Adipocyte (in vitro differentiated cells): ENCODE data around the gene MCRIP1.

Experiments
- DNase-seq: peaks from one replicate; pipeline ENCODE4 v3.0.0-alpha.2; 2015; ENCODE audit warnings: low read depth
- H3K27me3 ChIP-seq: replicated peaks from 2 replicates; pipeline ENCODE4 v1.7.0; 2013; ENCODE audit warnings: mild to moderate bottlenecking, low read length, moderate library complexity; ENCODE audit not compliant: control insufficient read depth, insufficient read depth
- H3K36me3 ChIP-seq: 2 replicates; pipeline ENCODE4 v1.7.0; 2013; ENCODE audit warnings: low read length, mild to moderate bottlenecking, moderate library complexity; ENCODE audit not compliant: control insufficient read depth, insufficient read depth, severe bottlenecking
- H3K4me1 ChIP-seq: 2 replicates; pipeline ENCODE4 v1.7.0; 2013; ENCODE audit warnings: mild to moderate bottlenecking, low read length, moderate library complexity; ENCODE audit not compliant: control insufficient read depth, insufficient read depth
- H3K4me3 ChIP-seq: 2 replicates; pipeline ENCODE4 v1.7.0; 2013; ENCODE audit warnings: mild to moderate bottlenecking, low read length, moderate library complexity
- H3K9ac ChIP-seq: 2 replicates; pipeline ENCODE4 v1.7.0; 2013; ENCODE audit warnings: mild to moderate bottlenecking, low read length, moderate library complexity
- H3K9me3 ChIP-seq: 2 replicates; pipeline ENCODE4 v1.7.0; 2013; ENCODE audit warnings: mild to moderate bottlenecking, low read length, moderate library complexity; ENCODE audit not compliant: control insufficient read depth

The MCRIP1 gene

DNA sequence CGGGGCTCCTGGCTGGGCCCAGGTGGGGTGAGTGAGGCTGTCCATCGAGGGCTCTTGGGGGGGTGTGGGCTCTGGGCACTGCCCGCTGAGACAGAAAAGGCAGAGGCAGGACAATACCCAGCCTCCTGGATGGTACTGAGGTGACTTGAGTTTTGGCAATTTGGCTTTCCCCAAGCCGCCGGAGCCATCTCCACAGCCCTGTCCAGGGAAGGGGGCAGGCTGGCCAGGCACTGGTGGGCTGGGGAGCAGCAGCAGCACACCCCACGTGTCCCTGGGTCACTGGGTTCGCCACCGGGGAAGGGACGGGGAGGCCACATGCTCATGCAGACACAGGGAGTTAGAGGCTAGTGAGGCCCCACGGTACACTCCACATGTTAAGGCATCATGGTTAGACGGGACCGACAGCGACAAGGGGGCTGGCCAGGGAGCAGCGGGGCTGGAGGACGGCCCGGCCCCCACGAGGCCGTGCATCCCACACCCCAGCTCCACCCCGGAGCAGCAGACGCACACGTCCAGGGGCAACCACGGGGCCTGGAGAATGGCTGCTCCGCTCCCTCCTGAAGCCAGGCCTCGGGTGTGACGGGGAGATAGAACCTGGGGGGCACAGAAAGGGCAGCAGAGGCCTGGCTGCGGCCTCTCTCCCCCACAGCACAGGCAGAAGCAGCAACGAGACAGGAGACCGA lies 35.0 kb upstream of the MCRIP1 start:
- H3K4me3 ChIP-seq: no peak overlapping the region
- no peaks in the 10 kb centered on the region for H3K27me3 ChIP-seq
- peaks cover 32% of the 10 kb centered on the region for H3K36me3 ChIP-seq
- H3K4me1 ChIP-seq: peaks cover 35% of the 10 kb centered on the region
- peak overlapping the region; percentile 49 for H3K9ac ChIP-seq
- no peaks in the 10 kb centered on the region for H3K9me3 ChIP-seq
- peak; percentile 24 for DNase-seq

DNA sequence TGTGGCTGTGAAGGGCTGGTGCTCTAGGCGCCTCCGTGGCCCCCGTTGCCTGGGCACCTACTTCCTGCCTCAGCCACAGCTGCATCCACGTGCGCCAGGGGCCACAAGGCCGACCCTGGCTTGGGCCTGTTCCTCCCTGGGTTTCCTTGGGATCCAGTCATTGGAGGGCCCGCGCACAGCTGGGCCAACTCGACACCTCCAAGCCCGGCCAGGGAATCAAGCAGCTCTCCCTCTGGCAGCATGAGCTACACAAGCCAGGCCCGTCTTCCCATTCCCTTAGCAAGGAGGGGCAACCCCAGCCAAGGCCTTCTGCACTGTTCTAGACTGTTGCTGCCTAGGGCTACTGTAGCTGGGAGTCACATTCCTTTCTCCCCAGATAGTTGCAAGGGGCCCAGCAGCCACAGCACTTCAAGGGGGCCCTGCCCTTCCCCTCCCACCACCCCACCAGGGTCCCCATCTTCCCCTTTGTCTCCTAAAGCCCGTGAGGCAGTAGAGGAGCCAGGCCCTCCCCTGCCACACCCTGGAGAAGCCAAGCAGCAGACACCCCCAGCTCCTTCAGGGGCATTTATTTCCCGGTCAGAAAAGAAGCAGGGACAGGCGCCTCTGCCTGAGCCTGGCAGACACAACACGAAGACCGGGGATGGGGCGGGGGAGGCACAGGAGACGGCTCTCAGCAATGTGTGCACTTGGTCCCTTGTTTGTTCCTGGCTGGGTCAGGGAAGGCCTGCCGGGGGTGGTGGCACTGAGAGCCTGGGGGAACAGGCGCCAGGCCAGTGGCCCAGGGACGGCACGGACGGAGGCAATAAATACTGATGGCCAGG lies 34.3 kb upstream of the MCRIP1 start:
- H3K4me1 ChIP-seq: peaks cover 34% of the 10 kb centered on the region
- DNase-seq: peak; percentile 51
- H3K9me3 ChIP-seq: no peaks in the 10 kb centered on the region
- H3K36me3 ChIP-seq: peaks cover 32% of the 10 kb centered on the region
- peak overlapping the region; percentile 49 for H3K9ac ChIP-seq
- H3K27me3 ChIP-seq: no peaks in the 10 kb centered on the region
- H3K4me3 ChIP-seq: no peak overlapping the region

DNA sequence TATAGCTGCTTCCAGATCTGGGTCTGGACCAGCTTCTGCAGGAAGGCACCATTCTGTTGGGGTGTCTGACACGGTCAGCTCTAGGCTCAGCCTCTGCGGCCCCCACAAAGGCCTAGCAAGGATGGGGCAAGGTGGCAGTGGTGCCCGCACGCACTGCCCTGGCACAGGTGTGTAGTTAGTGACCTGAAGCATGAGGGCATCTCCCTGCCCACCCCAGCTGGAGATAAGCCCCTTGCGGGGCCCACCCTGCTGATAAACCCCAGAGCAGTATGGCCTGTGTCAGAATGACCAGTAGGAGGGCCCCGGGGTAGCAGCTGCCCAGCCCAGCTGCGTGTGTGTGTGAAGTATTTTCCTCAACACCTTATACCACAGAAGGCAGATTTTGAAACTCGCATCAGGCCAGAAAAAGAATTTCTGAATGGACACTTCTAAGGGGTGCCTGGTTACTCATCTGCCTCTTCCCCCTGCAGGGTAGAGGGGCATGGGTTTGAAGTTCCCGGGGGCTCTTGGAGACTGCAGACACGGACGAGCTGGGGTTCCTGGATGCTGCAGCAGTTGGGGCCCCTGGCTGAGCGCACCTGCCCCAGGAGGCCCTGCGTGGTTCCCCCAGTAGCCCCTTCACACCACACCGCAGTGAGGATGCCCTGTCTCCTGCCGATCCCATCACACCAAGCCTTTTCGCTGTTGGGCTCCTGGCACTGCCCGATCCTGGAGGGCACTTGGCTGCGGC lies 33.5 kb upstream of the MCRIP1 start:
- Histone ChIP-seq H3K4me1 (peaks cover 36% of the 10 kb centered on the region), H3K9ac (peak overlapping the region; percentile 49), H3K27me3 (no peaks in the 10 kb centered on the region), H3K36me3 (peaks cover 32% of the 10 kb centered on the region), H3K9me3 (no peaks in the 10 kb centered on the region), H3K4me3 (no peak overlapping the region)
- no peak for DNase-seq

DNA sequence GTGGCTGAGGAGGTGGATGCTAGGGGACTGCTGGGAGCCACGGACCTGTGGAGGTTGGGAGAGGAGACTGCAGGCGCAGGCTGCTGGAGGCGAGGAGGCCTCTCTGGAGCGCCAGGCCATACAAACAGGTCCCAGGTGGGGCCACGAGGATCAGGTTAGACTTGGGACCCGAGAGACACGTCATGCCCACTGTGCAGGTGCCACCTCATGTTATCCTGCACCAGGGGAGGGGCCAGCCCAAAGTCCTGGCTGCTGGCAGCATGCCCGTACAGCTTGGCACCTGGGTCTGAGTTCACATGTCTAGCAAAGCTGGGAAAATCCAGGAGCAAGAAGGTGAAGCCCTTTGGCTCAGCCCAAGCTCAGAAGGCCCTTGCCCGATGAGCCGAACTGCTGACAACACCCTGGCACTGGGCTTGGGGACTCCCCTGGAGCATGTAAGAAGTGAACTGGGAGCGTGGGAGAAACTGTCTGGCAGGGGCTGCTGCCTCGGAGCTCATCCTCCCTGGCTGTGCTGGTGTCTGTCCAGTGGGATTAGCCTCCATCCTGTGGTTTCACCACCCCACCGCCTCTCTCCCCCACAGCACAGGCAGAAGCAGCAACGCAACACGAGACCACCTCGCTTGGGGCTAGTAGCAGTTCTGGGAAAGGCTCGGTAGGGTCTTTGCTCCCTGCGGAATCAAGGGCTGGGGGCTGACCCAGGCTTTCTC lies 32.8 kb upstream of the MCRIP1 start:
- DNase-seq: no peak
- Histone ChIP-seq H3K36me3 (peaks cover 32% of the 10 kb centered on the region), H3K9me3 (no peaks in the 10 kb centered on the region), H3K4me3 (no peak overlapping the region), H3K9ac (peak overlapping the region; percentile 49), H3K27me3 (no peaks in the 10 kb centered on the region), H3K4me1 (peaks cover 36% of the 10 kb centered on the region)

DNA sequence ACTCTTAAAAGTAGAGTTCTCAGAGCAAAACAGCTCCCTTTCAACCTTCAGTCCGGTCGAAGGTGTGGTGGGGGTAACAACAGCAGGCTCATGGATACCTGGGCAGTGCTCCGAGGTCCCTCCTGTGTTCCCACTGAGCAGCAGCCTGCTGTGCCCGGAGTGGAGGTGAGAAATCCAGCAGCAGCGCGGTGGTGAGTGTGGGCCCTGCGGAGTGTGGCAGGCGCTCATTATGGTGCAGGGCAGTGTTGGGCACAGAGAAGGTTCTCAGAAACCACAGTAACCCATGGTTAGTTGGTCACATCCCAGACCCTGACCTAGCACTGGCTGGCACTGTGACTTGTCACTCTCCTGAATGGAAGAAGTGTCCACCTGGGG lies 32.3 kb upstream of the MCRIP1 start:
- no peak for DNase-seq
- Histone ChIP-seq H3K27me3 (no peaks in the 10 kb centered on the region), H3K9ac (no peak overlapping the region), H3K9me3 (no peaks in the 10 kb centered on the region), H3K4me3 (no peak overlapping the region), H3K4me1 (peaks cover 36% of the 10 kb centered on the region), H3K36me3 (peaks cover 32% of the 10 kb centered on the region)

DNA sequence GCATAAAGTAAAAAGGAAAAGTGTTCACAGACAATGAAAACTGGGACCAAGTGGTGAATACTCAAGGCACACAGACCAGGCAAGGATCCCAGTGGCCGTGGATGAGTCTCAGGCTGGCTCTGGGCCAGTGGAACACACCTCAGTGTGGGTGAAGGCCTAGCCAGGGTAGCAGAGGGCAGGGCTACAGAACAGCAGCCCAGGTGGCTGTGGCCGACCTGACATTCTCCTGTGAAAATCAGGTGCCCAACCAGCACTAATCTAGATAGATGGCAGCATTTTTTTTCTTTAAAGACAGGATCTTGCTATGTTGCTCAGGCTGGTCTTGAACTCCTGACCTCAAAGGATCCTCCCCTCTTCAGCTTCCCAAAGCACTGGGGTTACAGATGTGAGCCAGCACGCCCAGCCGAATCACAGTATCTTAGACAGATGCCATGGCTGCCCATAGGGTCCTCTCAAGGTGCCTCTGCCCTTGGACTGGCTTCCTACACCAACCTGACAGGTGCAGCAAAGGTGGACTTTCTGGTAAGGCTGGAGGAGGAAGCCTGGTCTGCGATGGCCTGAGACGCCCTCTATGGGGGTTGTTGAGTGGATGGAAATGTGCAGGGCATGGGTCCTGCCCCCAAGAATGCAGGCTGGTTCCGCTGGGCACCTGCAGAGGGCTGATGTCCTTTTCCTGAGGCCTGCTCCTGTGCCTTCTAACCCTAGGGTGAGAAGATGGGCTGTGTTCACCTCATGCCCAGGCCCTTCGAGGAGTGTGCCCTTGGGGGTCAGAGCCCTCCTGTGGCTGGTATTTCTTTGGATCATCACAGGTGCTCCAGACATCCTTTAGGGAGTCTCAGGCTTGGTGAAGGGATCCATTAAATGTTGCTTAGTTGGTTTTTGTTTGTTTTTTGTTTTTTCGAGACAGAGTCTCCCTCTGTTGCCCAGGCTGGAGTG lies 31.0 kb upstream of the MCRIP1 start:
- H3K9ac ChIP-seq: peak overlapping the region; percentile 43
- H3K9me3 ChIP-seq: no peaks in the 10 kb centered on the region
- H3K36me3 ChIP-seq: peaks cover 24% of the 10 kb centered on the region
- no peak overlapping the region for H3K4me3 ChIP-seq
- H3K4me1 ChIP-seq: peaks cover 31% of the 10 kb centered on the region
- DNase-seq: no peak
- no peaks in the 10 kb centered on the region for H3K27me3 ChIP-seq

DNA sequence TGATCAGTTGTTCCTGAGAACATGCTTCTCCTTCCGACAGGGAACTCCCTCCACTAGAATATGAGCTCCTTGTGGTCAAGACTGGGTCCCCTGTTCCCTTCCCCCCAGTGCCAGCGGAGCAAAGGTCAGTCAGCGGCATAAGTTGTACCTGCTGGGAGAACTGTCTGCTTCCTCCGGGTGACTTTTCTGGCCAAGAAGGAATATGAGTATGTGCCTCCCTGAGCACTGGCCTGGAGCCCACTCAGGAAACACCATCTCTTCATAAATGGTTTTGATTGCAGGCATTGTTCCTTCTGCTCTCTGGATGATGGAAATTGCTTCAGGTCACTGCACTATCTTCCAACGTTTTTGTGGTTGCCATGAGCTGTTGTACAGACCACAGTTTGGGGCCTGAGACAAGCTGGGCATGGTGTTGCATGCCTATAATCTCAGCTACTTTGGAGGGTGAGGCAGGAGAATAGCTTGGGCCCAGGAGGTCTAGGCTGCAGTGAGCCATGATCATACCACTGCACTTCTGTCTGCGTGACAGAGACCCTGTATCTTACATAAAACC lies 30.1 kb upstream of the MCRIP1 start:
- no peaks in the 10 kb centered on the region for H3K9me3 ChIP-seq
- H3K36me3 ChIP-seq: peaks cover 23% of the 10 kb centered on the region
- no peaks in the 10 kb centered on the region for H3K27me3 ChIP-seq
- H3K4me3 ChIP-seq: no peak overlapping the region
- no peak for DNase-seq
- peak overlapping the region; percentile 43 for H3K9ac ChIP-seq
- peaks cover 37% of the 10 kb centered on the region for H3K4me1 ChIP-seq

DNA sequence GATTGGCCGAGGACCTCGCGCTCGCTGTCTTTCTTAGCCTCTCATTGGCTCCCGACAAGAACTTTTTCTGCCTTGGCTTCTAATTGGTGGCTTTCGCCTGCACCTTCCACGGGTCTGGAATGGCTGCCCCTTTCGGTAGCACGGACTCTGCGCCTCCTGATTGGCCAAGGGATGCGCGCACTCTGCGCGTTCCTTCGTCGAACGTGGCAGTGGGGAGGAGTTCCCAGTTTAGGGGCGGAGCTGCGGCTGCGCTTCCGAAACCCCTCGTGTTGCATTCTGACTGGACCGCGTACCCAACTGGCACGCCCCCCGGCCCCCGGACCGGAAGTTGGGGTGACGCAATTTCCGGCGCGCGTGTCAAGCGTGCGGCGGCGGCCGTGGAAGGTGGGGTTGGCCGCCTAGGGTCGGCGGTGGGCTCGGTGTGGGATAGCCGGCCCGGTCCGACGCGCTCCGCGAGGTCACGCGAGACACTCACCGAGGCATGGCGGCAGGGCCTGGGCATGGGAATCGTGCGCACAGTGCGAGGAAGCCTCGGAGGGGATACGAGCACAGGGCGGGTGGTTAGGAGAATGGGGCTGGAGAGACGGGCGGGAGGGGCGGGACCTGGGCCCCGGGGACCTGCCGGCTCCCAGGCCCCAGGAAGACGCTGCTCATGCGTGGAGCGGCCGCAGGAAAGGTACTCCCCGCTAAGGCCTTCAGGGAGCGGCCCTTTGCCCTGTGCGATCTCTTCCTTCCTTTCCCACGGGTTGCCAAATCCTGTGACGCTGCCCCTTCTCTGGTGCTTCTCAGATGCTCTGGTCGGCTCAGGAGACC lies 27.9 kb upstream of the MCRIP1 start:
- Histone ChIP-seq H3K4me1 (peaks cover 50% of the 10 kb centered on the region), H3K9me3 (no peaks in the 10 kb centered on the region), H3K27me3 (no peaks in the 10 kb centered on the region), H3K4me3 (peak overlapping the region; percentile 86), H3K36me3 (peaks cover 28% of the 10 kb centered on the region), H3K9ac (peak overlapping the region; percentile 90)
- peak; percentile 100 for DNase-seq

DNA sequence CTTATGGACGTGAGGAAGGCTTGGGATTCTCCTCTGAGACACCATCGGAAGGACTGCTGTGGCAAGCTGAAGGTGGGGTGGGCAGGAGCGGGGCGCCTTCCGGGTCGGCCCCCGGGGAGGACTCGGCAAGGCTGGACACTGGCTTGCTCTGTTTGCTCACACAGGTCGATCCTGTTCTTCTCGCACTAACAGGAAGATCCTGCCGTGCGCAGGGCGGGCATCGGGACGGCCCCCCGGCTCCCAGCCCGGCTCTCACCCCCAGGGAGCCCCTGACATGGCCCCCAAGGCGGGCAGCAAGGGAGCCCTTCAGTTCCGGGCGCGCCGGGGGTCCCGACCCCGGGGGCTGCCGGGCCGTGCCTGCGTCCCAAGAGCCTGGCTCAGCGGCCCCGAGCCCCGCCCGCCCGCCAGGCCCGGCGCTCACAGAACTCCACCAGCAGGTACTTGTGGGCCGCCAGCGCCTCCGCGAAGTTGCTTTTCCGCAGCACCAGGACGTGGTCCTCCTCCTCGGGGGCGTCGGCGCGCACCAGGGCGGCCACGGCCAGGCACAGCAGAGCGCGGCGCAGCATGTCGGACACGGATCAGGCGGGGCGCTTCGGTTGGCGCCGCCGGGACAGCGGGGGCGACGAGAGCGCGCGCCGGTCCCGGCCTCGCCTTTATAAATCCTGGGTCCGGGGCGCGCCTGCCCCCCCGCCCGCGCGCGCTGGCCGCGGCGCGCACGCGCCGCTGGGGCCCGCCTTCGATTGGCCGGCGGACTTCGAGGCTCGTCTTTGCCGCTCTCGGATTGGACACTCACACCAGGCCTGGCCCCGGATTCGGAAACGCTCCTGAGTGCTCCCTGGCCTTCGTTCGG lies 27.0 kb upstream of the MCRIP1 start, which contains the start of gene P4HB:
TSS of gene P4HB (minus strand) at position 630 of the 850 bp plus-strand sequence. CDS start at position 566, 64 bp downstream.
- Histone ChIP-seq H3K9ac (peak within 1 kb of the TSS; percentile 92), H3K4me1 (peaks cover 58% of the 10 kb centered on the region), H3K9me3 (no peaks in the 10 kb centered on the region), H3K36me3 (peaks cover 35% of the 10 kb centered on the region), H3K27me3 (no peaks in the 10 kb centered on the region), H3K4me3 (peak within 1 kb of the TSS; percentile 86)
- no peak for DNase-seq
